WI38 (cell line): ENCODE results near the gene MED15.

Source experiments
- H3K4me3 ChIP-seq: 2 replicates; pipeline ENCODE4 v1.5.1; 2011; ENCODE audit warnings: low read depth, mild to moderate bottlenecking, control low read depth, low read length
- TF ChIP-seq, protein P1 (sequence below): IDR thresholded peaks from 2 replicates; pipeline ENCODE4 v1.5.1; 2012; ENCODE audit warnings: low read depth, mild to moderate bottlenecking, control low read depth, low read length

The MED15 gene

DNA sequence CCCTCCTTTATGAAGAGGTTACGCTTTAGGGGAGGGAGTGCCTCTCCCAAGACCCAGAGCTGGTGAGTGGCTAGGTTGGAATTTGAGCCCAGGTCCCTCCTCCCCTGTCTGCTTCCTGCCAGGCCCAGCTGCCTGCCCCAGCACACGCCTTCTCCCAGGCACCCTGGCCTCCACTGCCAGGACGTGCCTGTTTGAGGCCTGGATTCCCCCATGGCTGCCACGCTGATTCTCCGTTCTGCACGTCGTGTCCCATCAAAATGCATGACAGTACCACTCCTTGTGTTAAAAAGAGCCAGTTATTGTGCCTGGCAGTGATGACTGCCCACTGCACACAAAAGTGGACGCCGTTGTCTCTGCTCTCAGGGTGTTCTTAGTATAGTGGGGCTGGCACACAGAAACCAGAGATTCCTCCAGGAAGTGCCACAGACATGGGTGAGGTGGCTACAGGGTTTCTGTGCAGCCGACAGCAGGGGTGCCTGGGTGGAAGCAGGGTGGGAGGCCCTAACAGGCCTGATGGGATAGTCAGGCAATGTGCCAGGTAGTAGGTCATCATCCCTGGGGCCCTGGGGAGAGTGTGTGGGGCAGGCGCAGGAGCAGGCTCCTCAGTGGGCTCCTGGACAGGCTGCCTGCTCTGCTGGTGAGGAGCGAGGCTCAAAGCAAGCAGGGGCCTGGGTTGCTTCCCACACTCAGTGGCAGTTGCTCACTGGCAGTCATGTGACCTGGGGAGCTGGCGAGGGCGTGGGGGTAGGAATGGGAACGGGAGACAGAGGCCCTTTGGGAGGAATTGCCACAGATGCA, 24.2 kb downstream of the MED15 start:
- TF ChIP-seq, protein P1, sequence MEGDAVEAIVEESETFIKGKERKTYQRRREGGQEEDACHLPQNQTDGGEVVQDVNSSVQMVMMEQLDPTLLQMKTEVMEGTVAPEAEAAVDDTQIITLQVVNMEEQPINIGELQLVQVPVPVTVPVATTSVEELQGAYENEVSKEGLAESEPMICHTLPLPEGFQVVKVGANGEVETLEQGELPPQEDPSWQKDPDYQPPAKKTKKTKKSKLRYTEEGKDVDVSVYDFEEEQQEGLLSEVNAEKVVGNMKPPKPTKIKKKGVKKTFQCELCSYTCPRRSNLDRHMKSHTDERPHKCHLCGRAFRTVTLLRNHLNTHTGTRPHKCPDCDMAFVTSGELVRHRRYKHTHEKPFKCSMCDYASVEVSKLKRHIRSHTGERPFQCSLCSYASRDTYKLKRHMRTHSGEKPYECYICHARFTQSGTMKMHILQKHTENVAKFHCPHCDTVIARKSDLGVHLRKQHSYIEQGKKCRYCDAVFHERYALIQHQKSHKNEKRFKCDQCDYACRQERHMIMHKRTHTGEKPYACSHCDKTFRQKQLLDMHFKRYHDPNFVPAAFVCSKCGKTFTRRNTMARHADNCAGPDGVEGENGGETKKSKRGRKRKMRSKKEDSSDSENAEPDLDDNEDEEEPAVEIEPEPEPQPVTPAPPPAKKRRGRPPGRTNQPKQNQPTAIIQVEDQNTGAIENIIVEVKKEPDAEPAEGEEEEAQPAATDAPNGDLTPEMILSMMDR, result no peak
- H3K4me3 ChIP-seq, result no peak overlapping the region

DNA sequence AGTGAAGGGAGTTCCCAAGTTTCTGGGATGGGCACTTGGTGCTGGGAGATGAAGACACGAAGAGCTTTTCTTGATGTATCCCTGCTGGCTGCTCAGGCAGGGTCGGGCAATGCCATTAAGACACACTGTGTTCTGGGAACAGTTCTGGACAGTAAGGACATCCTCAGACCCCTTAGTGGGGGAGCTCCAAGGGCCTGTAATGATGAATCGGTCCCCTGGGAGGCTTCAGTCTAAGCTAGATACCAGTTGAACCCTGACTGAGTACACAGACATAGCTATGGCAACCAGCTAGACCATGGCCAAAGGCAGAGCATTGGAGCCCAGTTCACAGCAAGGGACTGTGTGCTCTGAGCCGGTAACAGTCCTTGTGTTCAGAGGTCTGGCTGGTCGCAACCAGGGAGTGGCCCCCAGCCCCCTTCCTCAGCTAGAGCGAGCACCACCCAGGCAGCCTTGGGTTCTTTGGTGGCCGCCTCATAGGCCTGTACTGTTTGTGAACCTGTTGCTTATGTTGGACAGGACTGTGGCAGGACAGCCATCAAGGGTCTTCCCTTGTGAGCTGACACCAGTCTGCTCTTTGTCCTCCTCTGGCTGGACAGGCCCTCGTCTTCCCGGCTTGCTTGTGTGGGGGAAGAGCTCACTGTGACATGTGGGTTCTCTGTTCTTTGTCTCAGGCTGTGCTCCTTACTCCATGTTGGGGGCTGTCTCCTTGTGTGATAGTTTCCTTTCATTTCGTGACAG, 25.0 kb downstream of the MED15 start:
- no peak overlapping the region for H3K4me3 ChIP-seq
- TF ChIP-seq, protein P1, result no peak

DNA sequence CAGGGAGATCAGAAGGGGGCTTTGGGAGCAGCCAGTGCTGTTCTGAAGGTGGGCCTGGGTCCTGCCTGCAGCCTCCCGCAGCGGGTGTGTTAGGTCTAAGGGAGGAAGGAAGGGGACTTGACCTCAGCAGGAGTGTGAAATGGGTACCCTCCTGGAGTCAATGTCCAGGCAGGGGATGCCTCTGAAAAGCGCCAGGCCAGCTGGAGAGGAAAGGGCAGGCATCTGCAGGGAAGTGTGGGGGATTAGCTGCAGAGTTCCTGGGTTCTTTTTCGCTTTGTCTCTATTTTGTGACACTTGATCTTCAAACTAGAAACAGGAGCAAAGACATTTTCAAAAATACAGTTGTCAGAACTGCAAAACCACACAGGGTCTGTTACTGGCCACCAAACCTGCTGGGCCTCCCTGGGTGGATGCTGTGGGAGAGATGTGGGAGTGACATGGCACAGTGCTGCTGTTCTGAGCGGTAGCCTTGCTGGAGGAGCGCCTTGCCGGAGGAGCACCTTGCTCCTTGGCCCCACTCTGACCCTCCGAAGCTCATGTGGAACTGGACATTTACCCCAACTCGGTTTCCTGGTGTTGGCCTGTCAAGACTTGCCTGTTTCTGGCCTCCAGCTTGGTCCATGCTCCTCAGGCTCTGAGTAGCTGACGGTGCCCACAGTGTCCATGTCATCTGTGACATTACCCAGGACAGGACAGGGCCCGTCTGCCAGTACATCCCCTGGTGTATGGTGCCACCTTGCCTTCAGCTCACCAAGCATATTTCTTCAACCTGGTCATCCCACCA, 25.9 kb downstream of the MED15 start:
- TF ChIP-seq, protein P1, result no peak
- no peak overlapping the region for H3K4me3 ChIP-seq

DNA sequence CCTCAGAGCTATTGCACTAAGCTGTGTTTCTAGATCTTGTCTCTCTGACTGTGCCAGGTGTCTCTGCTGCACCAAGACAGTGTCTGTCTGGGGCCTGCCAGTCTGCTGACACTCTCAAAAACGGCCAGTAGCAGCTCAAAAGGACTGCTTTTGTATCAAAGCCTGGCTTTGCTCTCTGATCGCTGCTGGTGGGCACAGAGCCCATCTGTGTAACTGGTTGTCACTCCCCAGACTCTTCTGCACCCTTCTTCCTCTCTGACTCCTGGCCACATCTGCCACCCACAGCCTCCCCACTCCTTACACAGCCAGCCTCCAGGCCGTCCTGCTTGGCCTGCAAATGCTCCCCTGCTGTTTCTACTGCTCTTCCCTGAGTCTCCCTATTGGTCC, 26.5 kb downstream of the MED15 start:
- no peak overlapping the region for H3K4me3 ChIP-seq
- TF ChIP-seq, protein P1, result no peak

DNA sequence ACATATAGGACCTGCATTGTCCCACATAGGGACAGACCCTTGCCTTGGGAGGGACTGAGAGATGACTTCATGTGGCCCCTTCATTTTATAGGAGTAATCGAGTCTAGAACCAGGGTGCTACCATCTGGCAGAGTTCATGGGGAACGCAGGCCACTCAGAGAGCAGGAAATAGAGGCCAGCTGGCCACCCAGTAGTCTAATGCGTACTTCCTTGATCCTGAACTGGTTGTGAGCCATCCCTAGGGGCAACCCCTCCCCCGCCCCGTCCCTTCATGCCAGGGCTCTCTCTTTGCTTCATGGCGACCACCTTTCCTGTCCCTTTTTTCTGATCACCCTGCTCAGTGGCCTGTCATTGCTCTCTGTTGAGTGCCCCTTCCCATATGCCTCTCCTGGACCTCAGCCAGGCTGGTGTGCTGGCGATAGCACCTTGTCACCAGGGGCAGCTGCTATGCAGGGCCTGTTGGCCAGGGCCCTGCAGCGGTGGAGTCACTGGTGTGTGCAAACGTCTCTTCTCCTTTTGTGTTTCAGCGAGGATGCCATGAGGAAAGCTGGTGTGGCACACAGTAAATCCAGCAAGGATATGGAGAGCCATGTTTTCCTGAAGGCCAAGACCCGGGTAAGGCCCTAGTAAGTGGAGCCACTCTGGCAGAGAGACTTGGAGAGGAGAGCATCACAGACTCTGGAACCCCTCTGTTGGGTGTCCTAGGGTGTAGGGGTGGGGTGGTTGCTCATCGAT, 29.3 kb downstream of the MED15 start:
- TF ChIP-seq, protein P1, result no peak
- H3K4me3 ChIP-seq, result no peak overlapping the region

DNA sequence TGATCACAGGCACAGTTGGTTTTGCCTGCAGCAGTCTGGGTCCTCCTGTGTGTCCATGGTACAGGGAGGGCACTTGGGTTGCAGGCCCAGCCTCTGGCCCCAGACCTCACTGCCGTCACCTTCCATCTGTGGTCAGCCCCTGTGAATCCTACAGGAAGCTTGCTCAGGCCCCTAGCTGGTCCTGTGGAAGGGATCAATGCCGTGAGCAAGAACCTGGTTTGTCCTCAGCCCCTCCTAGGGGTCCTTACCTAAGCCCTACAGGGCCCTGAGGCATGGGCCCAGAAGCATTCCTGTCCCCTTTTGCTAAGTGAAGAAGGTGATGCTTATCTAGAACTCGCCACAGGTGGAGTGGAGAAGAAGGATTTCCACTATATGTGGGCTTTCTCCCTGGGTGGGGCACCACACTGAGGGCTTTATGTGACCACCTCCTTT, 29.9 kb downstream of the MED15 start:
- TF ChIP-seq, protein P1, result no peak
- H3K4me3 ChIP-seq, result no peak overlapping the region
